AG09309 (cell line): ENCODE data around the gene BAZ1A.
"Not testable (repeated sequence)": the region's sequence is repeated elsewhere in the genome, so short reads cannot be mapped to it uniquely, and the experiment has no call there.

Experiments used
- DNase-seq: peaks from one replicate; pipeline ENCODE4 v3.0.0-alpha.2; 2010; ENCODE audit warnings: low read depth
- H3K4me3 ChIP-seq: 2 replicates; pipeline ENCODE4 v1.5.1; 2011; ENCODE audit warnings: mild to moderate bottlenecking, low read depth, low read length, moderate library complexity; ENCODE audit not compliant: control insufficient read depth
- CTCF ChIP-seq: IDR thresholded peaks from 2 replicates; pipeline ENCODE4 v1.5.1; 2011; ENCODE audit warnings: mild to moderate bottlenecking, low read depth, low read length, inconsistent platforms; ENCODE audit not compliant: insufficient read depth, control insufficient read depth; ENCODE audit errors: missing control alignments

Gene BAZ1A

GRCh38 chr14:34742270-34743115 lies 132.7 kb downstream of the BAZ1A start:
- no peak for TF ChIP-seq CTCF
- DNase-seq, result no peak
- no peak overlapping the region for H3K4me3 ChIP-seq

- H3K4me3 ChIP-seq, result no peak overlapping the region
- TF ChIP-seq CTCF, result no peak
- no peak for DNase-seq
Observed at GRCh38 chr14:34741840-34742239, 133.3 kb downstream of the BAZ1A start.

GRCh38 chr14:34740139-34740538 lies 135.0 kb downstream of the BAZ1A start:
- DNase-seq, H3K4me3 ChIP-seq: not testable (repeated sequence)

GRCh38 chr14:34737079-34737478 lies 138.1 kb downstream of the BAZ1A start:
- DNase-seq, H3K4me3 ChIP-seq: not testable (repeated sequence)

GRCh38 chr14:34733245-34733644 lies 141.9 kb downstream of the BAZ1A start:
- DNase-seq, result no peak
- H3K4me3 ChIP-seq, result no peak overlapping the region
- no peak for TF ChIP-seq CTCF

- no peak overlapping the region for H3K4me3 ChIP-seq
- TF ChIP-seq CTCF, result no peak
- DNase-seq, result no peak
Observed at GRCh38 chr14:34732802-34733201, 142.4 kb downstream of the BAZ1A start.

- no peak for TF ChIP-seq CTCF
- no peak for DNase-seq
- H3K4me3 ChIP-seq, result no peak overlapping the region
Observed at GRCh38 chr14:34723867-34724266, 151.3 kb downstream of the BAZ1A start.
